ENCODE measurements around the gene OSBP2. TPM values are rescaled to one million over a fixed set of nuclear protein-coding genes. Genes with fewer than 3 reads are reported as not detected.

OSBP2 gene
- polyA plus RNA-seq, 1 donor = 77.2 TPM

- no peaks in the 10 kb centered on the region for H3K27me3 ChIP-seq (ENCODE audit: control insufficient read depth, insufficient read depth, low read length)
- H3K4me1 ChIP-seq (ENCODE audit: control insufficient read depth, insufficient read depth, low read length) = no peaks in the 10 kb centered on the region
- WGBS (ENCODE audit: insufficient coverage, low lambda C conversion rate) = 78% methylated on average over 1 of the region's 3 CpGs
- no peak for DNase-seq
- no peaks in the 10 kb centered on the region for H3K9me3 ChIP-seq (ENCODE audit: control insufficient read depth, low read depth, low read length)
- no peak overlapping the region for H3K4me3 ChIP-seq (ENCODE audit: low read length)
- no peak overlapping the region for H3K27ac ChIP-seq (ENCODE audit: low read length)
- H3K36me3 ChIP-seq (ENCODE audit: control insufficient read depth, insufficient read depth, low read length) = no peaks in the 10 kb centered on the region
Measured at GRCh38 chr22:30777587-30777986, 82.9 kb downstream of the OSBP2 start.

- Histone ChIP-seq H3K9me3 (ENCODE audit: control insufficient read depth, low read depth, low read length) (no peaks in the 10 kb centered on the region), H3K27ac (ENCODE audit: low read length) (no peak overlapping the region), H3K4me1 (ENCODE audit: control insufficient read depth, insufficient read depth, low read length) (no peaks in the 10 kb centered on the region), H3K4me3 (ENCODE audit: low read length) (no peak overlapping the region), H3K36me3 (ENCODE audit: control insufficient read depth, insufficient read depth, low read length) (no peaks in the 10 kb centered on the region), H3K27me3 (ENCODE audit: control insufficient read depth, insufficient read depth, low read length) (no peaks in the 10 kb centered on the region)
- WGBS (ENCODE audit: insufficient coverage, low lambda C conversion rate) = no CpG with 5 or more reads among the region's 5 CpGs
- DNase-seq = no peak
Measured at GRCh38 chr22:30778261-30778660, 83.6 kb downstream of the OSBP2 start.

- H3K9me3 ChIP-seq (ENCODE audit: control insufficient read depth, low read depth, low read length) = no peaks in the 10 kb centered on the region
- no peaks in the 10 kb centered on the region for H3K36me3 ChIP-seq (ENCODE audit: control insufficient read depth, insufficient read depth, low read length)
- H3K27me3 ChIP-seq (ENCODE audit: control insufficient read depth, insufficient read depth, low read length) = no peaks in the 10 kb centered on the region
- no CpG with 5 or more reads among the region's 12 CpGs for WGBS (ENCODE audit: insufficient coverage, low lambda C conversion rate)
- H3K4me1 ChIP-seq (ENCODE audit: control insufficient read depth, insufficient read depth, low read length) = peaks cover 8% of the 10 kb centered on the region
- no peak for DNase-seq
- H3K27ac ChIP-seq (ENCODE audit: low read length) = no peak overlapping the region
- H3K4me3 ChIP-seq (ENCODE audit: low read length) = no peak overlapping the region
Measured at GRCh38 chr22:30780026-30780425, 85.4 kb downstream of the OSBP2 start.

GRCh38 chr22:30781271-30781875 lies 86.7 kb downstream of the OSBP2 start:
- no peak overlapping the region for H3K4me3 ChIP-seq (ENCODE audit: low read length)
- peaks cover 8% of the 10 kb centered on the region for H3K4me1 ChIP-seq (ENCODE audit: control insufficient read depth, insufficient read depth, low read length)
- no peak for DNase-seq
- no peak overlapping the region for H3K27ac ChIP-seq (ENCODE audit: low read length)
- no peaks in the 10 kb centered on the region for H3K36me3 ChIP-seq (ENCODE audit: control insufficient read depth, insufficient read depth, low read length)
- H3K27me3 ChIP-seq (ENCODE audit: control insufficient read depth, insufficient read depth, low read length) = no peaks in the 10 kb centered on the region
- no CpG with 5 or more reads among the region's 6 CpGs for WGBS (ENCODE audit: insufficient coverage, low lambda C conversion rate)
- no peaks in the 10 kb centered on the region for H3K9me3 ChIP-seq (ENCODE audit: control insufficient read depth, low read depth, low read length)

GRCh38 chr22:30782613-30783012 lies 87.9 kb downstream of the OSBP2 start:
- WGBS (ENCODE audit: insufficient coverage, low lambda C conversion rate) = 0% methylated on average over 1 of the region's 5 CpGs

GRCh38 chr22:30783021-30783420 lies 88.3 kb downstream of the OSBP2 start:
- Histone ChIP-seq H3K4me1 (ENCODE audit: control insufficient read depth, insufficient read depth, low read length) (peaks cover 8% of the 10 kb centered on the region), H3K27ac (ENCODE audit: low read length) (no peak overlapping the region), H3K4me3 (ENCODE audit: low read length) (no peak overlapping the region), H3K9me3 (ENCODE audit: control insufficient read depth, low read depth, low read length) (no peaks in the 10 kb centered on the region), H3K36me3 (ENCODE audit: control insufficient read depth, insufficient read depth, low read length) (no peaks in the 10 kb centered on the region), H3K27me3 (ENCODE audit: control insufficient read depth, insufficient read depth, low read length) (no peaks in the 10 kb centered on the region)
- WGBS (ENCODE audit: insufficient coverage, low lambda C conversion rate) = no CpG with 5 or more reads among the region's 2 CpGs
- DNase-seq = no peak

More at GRCh38 chr22:30782613-30783012, 87.9 kb downstream of the OSBP2 start:
- H3K4me3 ChIP-seq (ENCODE audit: low read length) = no peak overlapping the region
- DNase-seq = no peak
- H3K27me3 ChIP-seq (ENCODE audit: control insufficient read depth, insufficient read depth, low read length) = no peaks in the 10 kb centered on the region
- no peaks in the 10 kb centered on the region for H3K36me3 ChIP-seq (ENCODE audit: control insufficient read depth, insufficient read depth, low read length)
- H3K4me1 ChIP-seq (ENCODE audit: control insufficient read depth, insufficient read depth, low read length) = peaks cover 8% of the 10 kb centered on the region
- no peak overlapping the region for H3K27ac ChIP-seq (ENCODE audit: low read length)
- no peaks in the 10 kb centered on the region for H3K9me3 ChIP-seq (ENCODE audit: control insufficient read depth, low read depth, low read length)

GRCh38 chr22:30785527-30785926 lies 90.9 kb downstream of the OSBP2 start:
- H3K27ac ChIP-seq (ENCODE audit: low read length) = no peak overlapping the region
- H3K36me3 ChIP-seq (ENCODE audit: control insufficient read depth, insufficient read depth, low read length) = no peaks in the 10 kb centered on the region
- no peaks in the 10 kb centered on the region for H3K9me3 ChIP-seq (ENCODE audit: control insufficient read depth, low read depth, low read length)
- no peaks in the 10 kb centered on the region for H3K27me3 ChIP-seq (ENCODE audit: control insufficient read depth, insufficient read depth, low read length)
- no CpG with 5 or more reads among the region's 2 CpGs for WGBS (ENCODE audit: insufficient coverage, low lambda C conversion rate)
- peaks cover 8% of the 10 kb centered on the region for H3K4me1 ChIP-seq (ENCODE audit: control insufficient read depth, insufficient read depth, low read length)
- DNase-seq = no peak
- H3K4me3 ChIP-seq (ENCODE audit: low read length) = no peak overlapping the region

GRCh38 chr22:30790366-30790765 lies 95.7 kb downstream of the OSBP2 start:
- no peaks in the 10 kb centered on the region for H3K27me3 ChIP-seq (ENCODE audit: control insufficient read depth, insufficient read depth, low read length)
- no peak overlapping the region for H3K27ac ChIP-seq (ENCODE audit: low read length)
- no peaks in the 10 kb centered on the region for H3K9me3 ChIP-seq (ENCODE audit: control insufficient read depth, low read depth, low read length)
- H3K4me3 ChIP-seq (ENCODE audit: low read length) = no peak overlapping the region
- H3K36me3 ChIP-seq (ENCODE audit: control insufficient read depth, insufficient read depth, low read length) = no peaks in the 10 kb centered on the region
- no peaks in the 10 kb centered on the region for H3K4me1 ChIP-seq (ENCODE audit: control insufficient read depth, insufficient read depth, low read length)
- WGBS (ENCODE audit: insufficient coverage, low lambda C conversion rate) = no CpG with 5 or more reads among the region's 2 CpGs
- no peak for DNase-seq

GRCh38 chr22:30792456-30792855 lies 97.8 kb downstream of the OSBP2 start:
- no peaks in the 10 kb centered on the region for H3K27me3 ChIP-seq (ENCODE audit: control insufficient read depth, insufficient read depth, low read length)
- H3K4me3 ChIP-seq (ENCODE audit: low read length) = no peak overlapping the region
- H3K4me1 ChIP-seq (ENCODE audit: control insufficient read depth, insufficient read depth, low read length) = no peaks in the 10 kb centered on the region
- no peak overlapping the region for H3K27ac ChIP-seq (ENCODE audit: low read length)
- no CpG with 5 or more reads among the region's 4 CpGs for WGBS (ENCODE audit: insufficient coverage, low lambda C conversion rate)
- no peaks in the 10 kb centered on the region for H3K9me3 ChIP-seq (ENCODE audit: control insufficient read depth, low read depth, low read length)
- DNase-seq = no peak
- H3K36me3 ChIP-seq (ENCODE audit: control insufficient read depth, insufficient read depth, low read length) = no peaks in the 10 kb centered on the region

GRCh38 chr22:30795118-30795517 lies 100.4 kb downstream of the OSBP2 start:
- no peaks in the 10 kb centered on the region for H3K4me1 ChIP-seq (ENCODE audit: control insufficient read depth, insufficient read depth, low read length)
- no peak overlapping the region for H3K27ac ChIP-seq (ENCODE audit: low read length)
- no peak for DNase-seq
- H3K36me3 ChIP-seq (ENCODE audit: control insufficient read depth, insufficient read depth, low read length) = no peaks in the 10 kb centered on the region
- H3K27me3 ChIP-seq (ENCODE audit: control insufficient read depth, insufficient read depth, low read length) = peaks cover 4% of the 10 kb centered on the region
- H3K4me3 ChIP-seq (ENCODE audit: low read length) = no peak overlapping the region
- no CpG with 5 or more reads among the region's 2 CpGs for WGBS (ENCODE audit: insufficient coverage, low lambda C conversion rate)
- H3K9me3 ChIP-seq (ENCODE audit: control insufficient read depth, low read depth, low read length) = no peaks in the 10 kb centered on the region

GRCh38 chr22:30801695-30802094 lies 107.0 kb downstream of the OSBP2 start:
- no peaks in the 10 kb centered on the region for H3K9me3 ChIP-seq (ENCODE audit: control insufficient read depth, low read depth, low read length)
- no CpG with 5 or more reads among the region's 3 CpGs for WGBS (ENCODE audit: insufficient coverage, low lambda C conversion rate)
- no peak overlapping the region for H3K4me3 ChIP-seq (ENCODE audit: low read length)
- DNase-seq = no peak
- no peaks in the 10 kb centered on the region for H3K36me3 ChIP-seq (ENCODE audit: control insufficient read depth, insufficient read depth, low read length)
- peaks cover 40% of the 10 kb centered on the region for H3K27me3 ChIP-seq (ENCODE audit: control insufficient read depth, insufficient read depth, low read length)
- H3K27ac ChIP-seq (ENCODE audit: low read length) = no peak overlapping the region
- peaks cover 10% of the 10 kb centered on the region for H3K4me1 ChIP-seq (ENCODE audit: control insufficient read depth, insufficient read depth, low read length)

All from large intestine (tissue), 3 donors.